IMR-90 (cell line): Measurements from ENCODE around the gene MOCS2.

Source experiments
- BHLHE40 ChIP-seq: fragments of 150-350 bp; IDR thresholded peaks from 2 replicates; pipeline ENCODE4 v1.6.1; 2016; ENCODE audit warnings: mild to moderate bottlenecking, low read depth, low read length
- CEBPB ChIP-seq: IDR thresholded peaks from 2 replicates; pipeline ENCODE4 v1.6.1; 2012; ENCODE audit warnings: low read depth, low read length, improper control_type of control experiment
- POLR2A ChIP-seq: IDR thresholded peaks from 2 replicates; pipeline ENCODE4 v1.6.1; 2012; ENCODE audit warnings: mild to moderate bottlenecking, low read depth, low read length
- TF ChIP-seq, protein P1 (sequence below): conservative IDR thresholded peaks from 2 replicates; pipeline ENCODE4 v1.5.1; 2012; ENCODE audit warnings: mild to moderate bottlenecking, low read depth, low read length, improper control_type of control experiment

- TF ChIP-seq, protein P1, sequence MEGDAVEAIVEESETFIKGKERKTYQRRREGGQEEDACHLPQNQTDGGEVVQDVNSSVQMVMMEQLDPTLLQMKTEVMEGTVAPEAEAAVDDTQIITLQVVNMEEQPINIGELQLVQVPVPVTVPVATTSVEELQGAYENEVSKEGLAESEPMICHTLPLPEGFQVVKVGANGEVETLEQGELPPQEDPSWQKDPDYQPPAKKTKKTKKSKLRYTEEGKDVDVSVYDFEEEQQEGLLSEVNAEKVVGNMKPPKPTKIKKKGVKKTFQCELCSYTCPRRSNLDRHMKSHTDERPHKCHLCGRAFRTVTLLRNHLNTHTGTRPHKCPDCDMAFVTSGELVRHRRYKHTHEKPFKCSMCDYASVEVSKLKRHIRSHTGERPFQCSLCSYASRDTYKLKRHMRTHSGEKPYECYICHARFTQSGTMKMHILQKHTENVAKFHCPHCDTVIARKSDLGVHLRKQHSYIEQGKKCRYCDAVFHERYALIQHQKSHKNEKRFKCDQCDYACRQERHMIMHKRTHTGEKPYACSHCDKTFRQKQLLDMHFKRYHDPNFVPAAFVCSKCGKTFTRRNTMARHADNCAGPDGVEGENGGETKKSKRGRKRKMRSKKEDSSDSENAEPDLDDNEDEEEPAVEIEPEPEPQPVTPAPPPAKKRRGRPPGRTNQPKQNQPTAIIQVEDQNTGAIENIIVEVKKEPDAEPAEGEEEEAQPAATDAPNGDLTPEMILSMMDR, result no peak
- no peak for TF ChIP-seq BHLHE40
- no peak for TF ChIP-seq CEBPB
- TF ChIP-seq POLR2A, result no peak
Measured at GRCh38 chr5:53116597-53116996, 7.0 kb upstream of the MOCS2 start.
